Activated CD8-positive, alpha-beta memory T cell treated with anti-CD3 and anti-CD28 coated beads, Interleukin-2, amount 50 U/mL, for 1 hour (primary cell): ENCODE results near the gene PSD.

ENCODE experiments used
- DNase-seq: peaks from one replicate; pipeline ENCODE4 v3.0.0-alpha.2; 2020; ENCODE audit errors: extremely low read depth

Gene PSD

GRCh38 chr10:102389894-102390293 lies 28.7 kb downstream of the PSD start:
- no peak for DNase-seq

- DNase-seq, result no peak
Measured at GRCh38 chr10:102384606-102385429, 33.8 kb downstream of the PSD start.

GRCh38 chr10:102384053-102384452 lies 34.5 kb downstream of the PSD start:
- DNase-seq, result no peak

GRCh38 chr10:102382871-102383270 lies 35.7 kb downstream of the PSD start:
- no peak for DNase-seq

- DNase-seq, result no peak
Measured at GRCh38 chr10:102381983-102382382, 36.6 kb downstream of the PSD start.

GRCh38 chr10:102379383-102379782 lies 39.2 kb downstream of the PSD start:
- no peak for DNase-seq

- DNase-seq, result no peak
Measured at GRCh38 chr10:102376901-102377300, 41.7 kb downstream of the PSD start.

- DNase-seq, result no peak
Measured at GRCh38 chr10:102375867-102376266, 42.7 kb downstream of the PSD start.

- DNase-seq, result no peak
Measured at GRCh38 chr10:102375250-102375649, 43.3 kb downstream of the PSD start.

- DNase-seq, result no peak
Measured at GRCh38 chr10:102371295-102371694, 47.3 kb downstream of the PSD start.

- no peak for DNase-seq
Measured at GRCh38 chr10:102368077-102368476, 50.5 kb downstream of the PSD start.

GRCh38 chr10:102367441-102367840 lies 51.1 kb downstream of the PSD start:
- DNase-seq, result no peak

- no peak for DNase-seq
Measured at GRCh38 chr10:102358712-102359382, 59.7 kb downstream of the PSD start.

GRCh38 chr10:102354451-102354850 lies 64.1 kb downstream of the PSD start:
- no peak for DNase-seq
